Hematopoietic multipotent progenitor cell treated with erythropoietin and hydrocortisone succinate and interleukin-3 and kit ligand, for 15 days (in vitro differentiated cells): ENCODE data around the gene OR6C70.
"Not testable (repeated sequence)": the region's sequence is repeated elsewhere in the genome, so short reads cannot be mapped to it uniquely, and the experiment has no call there.

ENCODE experiments used
- DNase-seq: peaks from one replicate; pipeline ENCODE4 v3.0.0-alpha.2; 2015; ENCODE audit warnings: low spot score

Gene OR6C70

GRCh38 chr12:55470088-55470829 is at the start of gene OR6C70:
OR6C70 (minus strand) TSS chr12:55470138; CDS start chr12:55470138, 0 bp downstream.
- DNase-seq = no peak

GRCh38 chr12:55516391-55516790 is 46.5 kb upstream of the OR6C70 start:
- DNase-seq = no peak

- DNase-seq = no peak
Measured at GRCh38 chr12:55515696-55516095, 45.8 kb upstream of the OR6C70 start.

- DNase-seq = no peak
Measured at GRCh38 chr12:55501601-55502000, 31.7 kb upstream of the OR6C70 start.

- no peak for DNase-seq
Measured at GRCh38 chr12:55499810-55500252, 29.9 kb upstream of the OR6C70 start.

GRCh38 chr12:55499231-55499630 is 29.3 kb upstream of the OR6C70 start:
- no peak for DNase-seq

- DNase-seq = no peak
Measured at GRCh38 chr12:55495490-55495889, 25.6 kb upstream of the OR6C70 start.

GRCh38 chr12:55492078-55492477 is 22.1 kb upstream of the OR6C70 start, which contains the start of gene OR6C68:
OR6C68 (plus strand) TSS chr12:55492378; CDS start chr12:55492378, 0 bp downstream.
- DNase-seq = no peak

GRCh38 chr12:55484284-55484683 is 14.3 kb upstream of the OR6C70 start:
- DNase-seq = not testable (repeated sequence)

- not testable (repeated sequence) for DNase-seq
Measured at GRCh38 chr12:55479136-55479535, 9.2 kb upstream of the OR6C70 start.

GRCh38 chr12:55472264-55472663 is 2.3 kb upstream of the OR6C70 start:
- no peak for DNase-seq

- no peak for DNase-seq
Measured at GRCh38 chr12:55469291-55469690, 647 bp downstream of the OR6C70 start.

GRCh38 chr12:55467836-55468235 is 2.1 kb downstream of the OR6C70 start:
- DNase-seq = no peak

GRCh38 chr12:55464926-55465325 is 5.0 kb downstream of the OR6C70 start:
- DNase-seq = not testable (repeated sequence)

- no peak for DNase-seq
Measured at GRCh38 chr12:55448825-55449224, 21.1 kb downstream of the OR6C70 start.

GRCh38 chr12:55446326-55446725 is 23.6 kb downstream of the OR6C70 start:
- no peak for DNase-seq

- DNase-seq = no peak
Measured at GRCh38 chr12:55445357-55445756, 24.6 kb downstream of the OR6C70 start.

- DNase-seq = no peak
Measured at GRCh38 chr12:55443776-55444175, 26.2 kb downstream of the OR6C70 start, which contains the start of gene OR6C2. OR6C2 (plus strand) TSS chr12:55444076; CDS start chr12:55452214, 8,138 bp downstream.

GRCh38 chr12:55441233-55441632 is 28.7 kb downstream of the OR6C70 start:
- not testable (repeated sequence) for DNase-seq

- DNase-seq = no peak
Measured at GRCh38 chr12:55428331-55429243, 41.4 kb downstream of the OR6C70 start.

- no peak for DNase-seq
Measured at GRCh38 chr12:55425954-55426353, 44.0 kb downstream of the OR6C70 start, which contains the start of gene OR6C76. OR6C76 (plus strand) TSS chr12:55426254; CDS start chr12:55426254, 0 bp downstream.

GRCh38 chr12:55420307-55420962 is 49.5 kb downstream of the OR6C70 start:
- DNase-seq = no peak
